GM12878 (cell line): ENCODE data around the gene PGK1. TPM values are rescaled to one million over a fixed set of nuclear protein-coding genes. Genes with fewer than 3 reads are reported as not detected.

Source experiments
- ATAC-seq: fragments of 200-7000 bp; cut with Tn5 transposase; 3 replicates; pipeline ENCODE4 v1.9.1; 2020; ENCODE audit warnings: mild to moderate bottlenecking, moderate library complexity
- BruUV-seq: library from RNA; stranded (reverse); fragments of 400-500 nt; replicated peaks from 2 replicates; lab custom pipeline; 2021; lab: Mats Ljungman, UMichigan
- CTCF ChIA-PET: fragments of 300-600 bp; sonication (Branson Sonifier 250); formaldehyde crosslinking; extraction: SDS; loops from one replicate; lab custom pipeline; 2021; ENCODE audit warnings: inconsistent platforms; lab: Yijun Ruan, JAX
- POLR2A ChIA-PET: fragments of 350-600 bp; formaldehyde crosslinking; extraction: SDS; loops from one replicate; lab custom pipeline; 2021; ENCODE audit warnings: inconsistent platforms; lab: Charles Lee
- RAD21 ChIA-PET: fragments of 300-600 bp; sonication (Branson Sonifier 250); formaldehyde crosslinking; loops from one replicate; lab custom pipeline; 2023; ENCODE audit warnings: antibody characterized with exemption; ENCODE audit not compliant: unreplicated experiment; lab: Charles Lee
- SMC1A ChIA-PET: fragments of 300-600 bp; sonication (Branson Sonifier 250); formaldehyde crosslinking; loops from one replicate; lab custom pipeline; 2023; ENCODE audit not compliant: unreplicated experiment, uncharacterized antibody; lab: Charles Lee
- DNase-seq: peaks from one replicate; pipeline ENCODE4 v3.0.0-alpha.2; 2011; ENCODE audit warnings: low read depth, low spot score
- FAIRE-seq: peaks from 3 replicates; lab custom pipeline; 2011; peaks lifted over from hg19 to GRCh38; lab: Jason Lieb, UNC
- H2AFZ ChIP-seq: 2 replicates; pipeline ENCODE4 v1.6.0; 2011; ENCODE audit warnings: low read depth, low read length, control low read depth; ENCODE audit not compliant: control insufficient read depth
- H3K27ac ChIP-seq: 2 replicates; pipeline ENCODE4 v1.5.1; 2011; ENCODE audit warnings: control low read depth; ENCODE audit not compliant: control insufficient read depth, insufficient read depth
- H3K27me3 ChIP-seq, 2 experiments: replicated peaks in 1 of 2; 2 replicates each; pipeline versions ENCODE4 v1.6.0 to v1.6.1; 2011; ENCODE audit warnings: low read length in 1 of 2; ENCODE audit not compliant: control insufficient read depth in 2 of 2, insufficient read depth in 2 of 2
- H3K36me3 ChIP-seq, 2 experiments: 2 replicates each; pipeline ENCODE4 v1.5.1; 2011; ENCODE audit warnings: low read length in 1 of 2; ENCODE audit not compliant: control insufficient read depth in 2 of 2, insufficient read depth in 2 of 2
- H3K4me1 ChIP-seq: 2 replicates; pipeline ENCODE4 v1.6.1; 2011; ENCODE audit warnings: mild to moderate bottlenecking, low read length, moderate library complexity, mixed read lengths; ENCODE audit not compliant: control insufficient read depth, insufficient read depth
- H3K4me2 ChIP-seq: 2 replicates; pipeline ENCODE4 v1.6.0; 2011; ENCODE audit warnings: control low read depth; ENCODE audit not compliant: control insufficient read depth, insufficient read depth
- H3K4me3 ChIP-seq: fragments of 200-600 bp; sonication (generic); 2 replicates; pipeline ENCODE4 v1.5.1; 2016
- H3K79me2 ChIP-seq: 2 replicates; pipeline ENCODE4 v1.6.0; 2011; ENCODE audit warnings: low read length; ENCODE audit not compliant: control insufficient read depth, insufficient read depth
- H3K9ac ChIP-seq: 2 replicates; pipeline ENCODE4 v1.8.0; 2011; ENCODE audit warnings: low read length, control low read depth, mixed read lengths; ENCODE audit not compliant: control insufficient read depth, insufficient read depth
- H3K9me3 ChIP-seq: replicated peaks from 3 replicates; pipeline ENCODE4 v1.5.1; 2011; ENCODE audit warnings: mild to moderate bottlenecking, low read length; ENCODE audit not compliant: control insufficient read depth, insufficient read depth
- H4K20me1 ChIP-seq: 2 replicates; pipeline ENCODE4 v1.6.0; 2011; ENCODE audit not compliant: control insufficient read depth, insufficient read depth
- CREM ChIP-seq: IDR thresholded peaks from 2 replicates; pipeline ENCODE4 v1.6.1; 2014; ENCODE audit warnings: antibody characterized with exemption, low read depth
- KDM1A ChIP-seq: fragments of 200-600 bp; sonication (generic); IDR thresholded peaks from 2 replicates; pipeline ENCODE4 v1.6.1; 2016; ENCODE audit warnings: borderline replicate concordance
- MTA2 ChIP-seq: fragments of 450-650 bp; IDR thresholded peaks from 2 replicates; pipeline ENCODE4 v1.6.1; 2016; ENCODE audit warnings: low read depth, mild to moderate bottlenecking, moderate library complexity
- MYC ChIP-seq: IDR thresholded peaks from 2 replicates; pipeline ENCODE4 v1.6.1; 2011; ENCODE audit warnings: mild to moderate bottlenecking, low read length, moderate library complexity, inconsistent platforms; ENCODE audit not compliant: insufficient read depth, insufficient replicate concordance, insufficient read length, severe bottlenecking
- NR2F1 ChIP-seq: fragments of 450-650 bp; conservative IDR thresholded peaks from 2 replicates; pipeline ENCODE4 v1.6.1; 2017; ENCODE audit warnings: mild to moderate bottlenecking
- SIX5 ChIP-seq: IDR thresholded peaks from 2 replicates; pipeline ENCODE4 v1.6.1; 2011; ENCODE audit warnings: mild to moderate bottlenecking, low read depth, low read length, moderate library complexity; ENCODE audit not compliant: severe bottlenecking
- TAF1 ChIP-seq: IDR thresholded peaks from 2 replicates; pipeline ENCODE4 v1.6.1; 2011; ENCODE audit warnings: mild to moderate bottlenecking, low read depth, low read length, borderline replicate concordance
- WGBS: methylation state at CpG from one replicate; pipeline ENCODE4 v1.1.6; 2016; ENCODE audit warnings: low lambda C conversion rate; ENCODE audit not compliant: insufficient replicate concordance, insufficient coverage; ENCODE audit errors: missing lambda C conversion rate; 5-methylcytosine and 5-hydroxymethylcytosine counted together
- in situ Hi-C: fragments of 300-500 bp; cut with MboI; formaldehyde crosslinking; loops from 9 replicates; pipeline ENCODE4 v1.14.3; 2018; ENCODE audit warnings: mixed read lengths
- intact Hi-C: fragments of 100-400 bp; cut with micrococcal nuclease; formaldehyde crosslinking; loops from one replicate; pipeline ENCODE4 v1.14.2; 2022; ENCODE audit not compliant: unreplicated experiment
- polyA plus RNA-seq, 11 experiments: library from polyadenylated mRNA; depleted of rRNA in 4 of 11; unstranded in 6 of 11; stranded (reverse) in 5 of 11; fragments of >200 nt; fragmentation: Nextera tagmentation in 4 of 11; fragmentation: Illumina TruSeq in 1 of 11; extraction: Ambion mirVana in 4 of 11; extraction: Trizol in 1 of 11; gene quantifications; 1 replicate in 1 of 11; 2 replicates in 10 of 11; pipeline versions ENCODE4 v1.2.1 to v1.2.3, GENCODE V29; 2011 to 2016; ENCODE audit warnings: inconsistent platforms in 2 of 11, missing spikeins in 2 of 11, low read depth in 1 of 11
- total RNA-seq, 4 experiments: library from RNA; depleted of rRNA in 3 of 4; stranded (reverse); fragments of >200 nt in 3 of 4; fragmentation: Illumina TruSeq in 1 of 4; extraction: Trizol in 1 of 4; gene quantifications; 2 replicates each; pipeline versions ENCODE4 v1.2.1 to v1.2.3, GENCODE V29; 2013 to 2021
- TF ChIP-seq, protein P1 (sequence below): fragments of 450-650 bp; IDR thresholded peaks from 2 replicates; pipeline ENCODE4 v1.6.1; 2017; ENCODE audit warnings: mild to moderate bottlenecking, low read depth, inconsistent platforms; ENCODE audit not compliant: poor library complexity, severe bottlenecking
- TF ChIP-seq, protein P2 (sequence below): fragments of 450-650 bp; conservative IDR thresholded peaks from 2 replicates; pipeline ENCODE4 v1.6.1; 2017; ENCODE audit warnings: mild to moderate bottlenecking, moderate library complexity
- TF ChIP-seq, protein P3 (sequence below): fragments of 450-650 bp; IDR thresholded peaks from 2 replicates; pipeline ENCODE4 v1.6.1; 2017; ENCODE audit warnings: mild to moderate bottlenecking, moderate library complexity

Gene PGK1
- total and polyA plus RNA-seq, 10 of the 15 experiments (the other 5 are each of a cell fraction or from before 2014, with no cell fraction given) = 370 to 1,825 (median 629) TPM

DNA sequence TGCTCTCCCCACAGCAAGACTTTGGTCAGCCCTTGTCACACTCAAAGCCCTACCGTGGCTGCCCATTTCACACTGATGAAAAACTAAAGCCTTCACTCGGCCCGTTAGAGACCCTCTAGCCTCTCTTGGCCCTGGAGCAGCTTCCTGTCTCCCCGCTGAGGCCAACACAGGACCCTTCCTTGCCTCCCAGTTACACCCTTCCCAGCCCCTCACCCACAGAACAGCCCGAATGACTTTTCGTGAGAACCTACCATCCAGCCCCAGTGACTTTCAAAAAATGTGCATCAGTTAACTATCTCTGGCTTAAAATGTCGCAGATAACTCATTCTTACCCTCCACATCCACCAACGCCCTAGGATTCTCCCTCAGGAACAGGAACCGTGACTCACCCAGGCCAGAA lies 36.2 kb downstream of the PGK1 start:
- WGBS = 47% methylated on average over 9 of the region's 9 CpGs
- intact Hi-C loops (no loop called here), in situ Hi-C loops (no loop called here)
- FAIRE-seq (no peak), ATAC-seq (no peak), DNase-seq (no peak)
- RAD21 ChIA-PET = interaction anchor here (1.5 kb wide), 1 partner anchor 375 kb away, joined by 3 read pairs; no protein-coding TSS in a partner anchor
- no peaks in the 10 kb centered on the region for H3K9me3 ChIP-seq
- no peak overlapping the region; the same call in 1 of the 2 replicates for H3K9ac ChIP-seq
- H3K36me3 ChIP-seq = no peaks in the 10 kb centered on the region
- no peak overlapping the region for H3K4me3 ChIP-seq
- no peak overlapping the region for H2AFZ ChIP-seq
- no peaks in the 10 kb centered on the region for H3K4me1 ChIP-seq
- BruUV-seq = no TSS peak
- CTCF ChIA-PET = no interaction called here
- POLR2A ChIA-PET = no interaction called here
- H3K27ac ChIP-seq = no peak overlapping the region
- no peaks in the 10 kb centered on the region for H3K27me3 ChIP-seq
- H3K4me2 ChIP-seq = no peak overlapping the region
- H4K20me1 ChIP-seq = no peaks in the 10 kb centered on the region
- SMC1A ChIA-PET = no interaction called here
- no peaks in the 10 kb centered on the region for H3K79me2 ChIP-seq
- TF ChIP-seq, protein P1, sequence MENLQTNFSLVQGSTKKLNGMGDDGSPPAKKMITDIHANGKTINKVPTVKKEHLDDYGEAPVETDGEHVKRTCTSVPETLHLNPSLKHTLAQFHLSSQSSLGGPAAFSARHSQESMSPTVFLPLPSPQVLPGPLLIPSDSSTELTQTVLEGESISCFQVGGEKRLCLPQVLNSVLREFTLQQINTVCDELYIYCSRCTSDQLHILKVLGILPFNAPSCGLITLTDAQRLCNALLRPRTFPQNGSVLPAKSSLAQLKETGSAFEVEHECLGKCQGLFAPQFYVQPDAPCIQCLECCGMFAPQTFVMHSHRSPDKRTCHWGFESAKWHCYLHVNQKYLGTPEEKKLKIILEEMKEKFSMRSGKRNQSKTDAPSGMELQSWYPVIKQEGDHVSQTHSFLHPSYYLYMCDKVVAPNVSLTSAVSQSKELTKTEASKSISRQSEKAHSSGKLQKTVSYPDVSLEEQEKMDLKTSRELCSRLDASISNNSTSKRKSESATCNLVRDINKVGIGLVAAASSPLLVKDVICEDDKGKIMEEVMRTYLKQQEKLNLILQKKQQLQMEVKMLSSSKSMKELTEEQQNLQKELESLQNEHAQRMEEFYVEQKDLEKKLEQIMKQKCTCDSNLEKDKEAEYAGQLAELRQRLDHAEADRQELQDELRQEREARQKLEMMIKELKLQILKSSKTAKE = no peak
- TF ChIP-seq CREM (no peak), TAF1 (no peak), MYC (no peak), NR2F1 (no peak), KDM1A (no peak), MTA2 (no peak), SIX5 (no peak)
- TF ChIP-seq, protein P2, sequence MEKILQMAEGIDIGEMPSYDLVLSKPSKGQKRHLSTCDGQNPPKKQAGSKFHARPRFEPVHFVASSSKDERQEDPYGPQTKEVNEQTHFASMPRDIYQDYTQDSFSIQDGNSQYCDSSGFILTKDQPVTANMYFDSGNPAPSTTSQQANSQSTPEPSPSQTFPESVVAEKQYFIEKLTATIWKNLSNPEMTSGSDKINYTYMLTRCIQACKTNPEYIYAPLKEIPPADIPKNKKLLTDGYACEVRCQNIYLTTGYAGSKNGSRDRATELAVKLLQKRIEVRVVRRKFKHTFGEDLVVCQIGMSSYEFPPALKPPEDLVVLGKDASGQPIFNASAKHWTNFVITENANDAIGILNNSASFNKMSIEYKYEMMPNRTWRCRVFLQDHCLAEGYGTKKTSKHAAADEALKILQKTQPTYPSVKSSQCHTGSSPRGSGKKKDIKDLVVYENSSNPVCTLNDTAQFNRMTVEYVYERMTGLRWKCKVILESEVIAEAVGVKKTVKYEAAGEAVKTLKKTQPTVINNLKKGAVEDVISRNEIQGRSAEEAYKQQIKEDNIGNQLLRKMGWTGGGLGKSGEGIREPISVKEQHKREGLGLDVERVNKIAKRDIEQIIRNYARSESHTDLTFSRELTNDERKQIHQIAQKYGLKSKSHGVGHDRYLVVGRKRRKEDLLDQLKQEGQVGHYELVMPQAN = no peak
- TF ChIP-seq, protein P3, sequence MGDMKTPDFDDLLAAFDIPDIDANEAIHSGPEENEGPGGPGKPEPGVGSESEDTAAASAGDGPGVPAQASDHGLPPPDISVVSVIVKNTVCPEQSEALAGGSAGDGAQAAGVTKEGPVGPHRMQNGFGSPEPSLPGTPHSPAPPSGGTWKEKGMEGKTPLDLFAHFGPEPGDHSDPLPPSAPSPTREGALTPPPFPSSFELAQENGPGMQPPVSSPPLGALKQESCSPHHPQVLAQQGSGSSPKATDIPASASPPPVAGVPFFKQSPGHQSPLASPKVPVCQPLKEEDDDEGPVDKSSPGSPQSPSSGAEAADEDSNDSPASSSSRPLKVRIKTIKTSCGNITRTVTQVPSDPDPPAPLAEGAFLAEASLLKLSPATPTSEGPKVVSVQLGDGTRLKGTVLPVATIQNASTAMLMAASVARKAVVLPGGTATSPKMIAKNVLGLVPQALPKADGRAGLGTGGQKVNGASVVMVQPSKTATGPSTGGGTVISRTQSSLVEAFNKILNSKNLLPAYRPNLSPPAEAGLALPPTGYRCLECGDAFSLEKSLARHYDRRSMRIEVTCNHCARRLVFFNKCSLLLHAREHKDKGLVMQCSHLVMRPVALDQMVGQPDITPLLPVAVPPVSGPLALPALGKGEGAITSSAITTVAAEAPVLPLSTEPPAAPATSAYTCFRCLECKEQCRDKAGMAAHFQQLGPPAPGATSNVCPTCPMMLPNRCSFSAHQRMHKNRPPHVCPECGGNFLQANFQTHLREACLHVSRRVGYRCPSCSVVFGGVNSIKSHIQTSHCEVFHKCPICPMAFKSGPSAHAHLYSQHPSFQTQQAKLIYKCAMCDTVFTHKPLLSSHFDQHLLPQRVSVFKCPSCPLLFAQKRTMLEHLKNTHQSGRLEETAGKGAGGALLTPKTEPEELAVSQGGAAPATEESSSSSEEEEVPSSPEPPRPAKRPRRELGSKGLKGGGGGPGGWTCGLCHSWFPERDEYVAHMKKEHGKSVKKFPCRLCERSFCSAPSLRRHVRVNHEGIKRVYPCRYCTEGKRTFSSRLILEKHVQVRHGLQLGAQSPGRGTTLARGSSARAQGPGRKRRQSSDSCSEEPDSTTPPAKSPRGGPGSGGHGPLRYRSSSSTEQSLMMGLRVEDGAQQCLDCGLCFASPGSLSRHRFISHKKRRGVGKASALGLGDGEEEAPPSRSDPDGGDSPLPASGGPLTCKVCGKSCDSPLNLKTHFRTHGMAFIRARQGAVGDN = no peak
